Stomach (tissue), 9 donors: ENCODE data around the gene TEAD1. TPM values are rescaled to one million over a fixed set of nuclear protein-coding genes. Genes with fewer than 3 reads are reported as not detected.

ENCODE experiments used
- DNase-seq, 2 donors: peaks; one replicate each; pipeline versions ENCODE4 v3.0.0 to v3.0.0-alpha.2; 2013 to 2019
- H3K27ac ChIP-seq, 5 donors: fragments of 200-600 bp in 4 of 5; sonication (generic) in 4 of 5; one replicate each; pipeline ENCODE4 v1.5.1; 2013 to 2019; ENCODE audit warnings: mild to moderate bottlenecking in 1 of 5, moderate library complexity in 1 of 5
- H3K27me3 ChIP-seq, 3 donors: fragments of 200-600 bp; sonication (generic); one replicate each; pipeline ENCODE4 v1.5.1; 2017 to 2019; ENCODE audit warnings: mixed run types in 1 of 3
- H3K36me3 ChIP-seq, 4 donors: fragments of 200-600 bp; sonication (generic); 1 replicate in 3 of 4; 2 replicates in 1 of 4; pipeline ENCODE4 v1.5.1; 2016 to 2019
- H3K4me1 ChIP-seq, 4 donors: fragments of 200-600 bp; sonication (generic); one replicate each; pipeline ENCODE4 v1.5.1; 2016 to 2019
- H3K4me3 ChIP-seq, 4 donors: fragments of 200-600 bp; sonication (generic) in 3 of 4; one replicate each; pipeline ENCODE4 v1.5.1; 2016 to 2019; ENCODE audit warnings: mild to moderate bottlenecking in 1 of 4
- H3K9me3 ChIP-seq, 4 donors: fragments of 200-600 bp; sonication (generic); one replicate each; pipeline ENCODE4 v1.5.1; 2016 to 2019
- EP300 ChIP-seq: sonication (generic); formaldehyde crosslinking; IDR thresholded peaks from one replicate; pipeline ENCODE4 v1.6.1; 2017; ENCODE audit warnings: antibody characterized with exemption
- POLR2A ChIP-seq, 4 donors: fragments of 450-650 bp; IDR thresholded peaks; one replicate each; pipeline ENCODE4 v1.6.1; 2016; ENCODE audit warnings: antibody characterized with exemption in 4 of 4, control low read depth in 2 of 4, mild to moderate bottlenecking in 1 of 4, moderate library complexity in 1 of 4
- POLR2AphosphoS5 ChIP-seq, 3 donors: sonication (generic); formaldehyde crosslinking; IDR thresholded peaks; one replicate each; pipeline ENCODE4 v1.6.1; 2016; ENCODE audit warnings: antibody characterized with exemption in 3 of 3
- WGBS, 5 donors: extraction: QIAGEN DNeasy Blood & Tissue Kit in 3 of 5; methylation state at CpG; one replicate each; pipeline versions ENCODE4 v1.1.5 to v1.1.7; 2013 to 2018; 5-methylcytosine and 5-hydroxymethylcytosine counted together
- intact Hi-C: fragments of 100-400 bp; cut with DNase I; formaldehyde crosslinking; loops from one replicate; pipeline ENCODE4 v1.15.1; 2023; ENCODE audit warnings: low total_unique reads
- polyA plus RNA-seq, 3 donors: library from polyadenylated mRNA; stranded (reverse); fragments of 200-250 nt; gene quantifications; one replicate each; pipeline ENCODE4 v1.2.3, GENCODE V29; 2013
- total RNA-seq, 5 donors: library from RNA; depleted of rRNA; stranded (reverse); fragments of >200 nt; gene quantifications; one replicate each; pipeline versions ENCODE4 v1.1.0 to v1.2.3, GENCODE V29; 2014 to 2016
- TF ChIP-seq, protein P1 (sequence below), 7 experiments: fragments of 450-650 bp in 4 of 7; fragments of 200-600 bp in 3 of 7; sonication (generic) in 3 of 7; IDR thresholded peaks; one replicate each; pipeline ENCODE4 v1.5.1; 2016 to 2019; ENCODE audit warnings: antibody characterized with exemption in 7 of 7, control low read depth in 2 of 7, mild to moderate bottlenecking in 1 of 7
- donor health status: healthy with polysubstance abuse.
- donor health status: Bipolar disorder and iron deficiency.
- donor health status: healthy.

The TEAD1 gene
- total and polyA plus RNA-seq, 8 donors, result 4.9 to 133 (median 65.2) TPM

DNA sequence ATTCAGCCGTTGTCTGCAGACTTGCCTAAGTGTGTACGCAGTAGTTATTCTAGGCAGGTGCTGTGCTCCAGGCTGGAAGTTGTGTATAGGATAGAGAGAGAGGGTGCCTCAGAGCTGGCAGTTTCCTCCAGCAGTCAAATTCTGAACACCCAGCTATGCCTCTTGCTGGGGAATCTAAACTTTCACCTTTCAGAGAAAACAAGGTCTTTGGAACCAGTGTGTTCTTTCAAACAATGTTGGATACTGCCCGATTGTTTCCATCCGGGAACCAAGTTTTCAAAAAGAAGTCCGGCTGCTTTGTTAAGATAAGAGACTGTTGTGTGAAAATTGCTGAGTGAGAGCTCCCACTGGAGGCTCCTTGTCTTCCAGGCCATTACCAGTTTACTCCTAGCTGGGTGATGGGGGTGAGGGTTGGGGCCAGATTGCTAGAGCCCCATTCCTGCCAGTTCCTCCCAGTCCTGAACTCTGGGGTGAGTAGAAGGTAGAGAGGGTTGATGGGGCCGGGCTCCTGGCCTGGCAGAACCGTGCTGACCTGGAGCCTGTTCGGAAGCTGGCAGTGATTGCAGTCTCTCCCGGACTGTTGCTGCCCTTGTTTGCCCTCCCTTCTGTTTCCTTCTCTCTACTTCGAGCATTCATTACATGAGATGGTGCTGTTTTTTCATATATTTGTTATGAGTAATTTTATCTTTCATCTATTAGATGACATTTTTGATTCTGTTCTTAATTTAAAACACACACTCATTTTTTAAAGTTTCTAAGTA, 150.2 kb downstream of the TEAD1 start:
- Histone ChIP-seq H3K27ac (peak overlapping the region; percentile 67 to 92 (median 82)), H3K4me1 (peaks cover 15 to 66% (median 46%) of the 10 kb centered on the region in 4 donors), H3K4me3 (no peak overlapping the region), H3K9me3 (no peaks in the 10 kb centered on the region), H3K36me3 (no peaks in the 10 kb centered on the region), H3K27me3 (no peaks in the 10 kb centered on the region)
- WGBS, 5 donors, result 20 to 50% (median 25%) methylated on average over 10 of the region's 10 CpGs
- TF ChIP-seq, protein P1, sequence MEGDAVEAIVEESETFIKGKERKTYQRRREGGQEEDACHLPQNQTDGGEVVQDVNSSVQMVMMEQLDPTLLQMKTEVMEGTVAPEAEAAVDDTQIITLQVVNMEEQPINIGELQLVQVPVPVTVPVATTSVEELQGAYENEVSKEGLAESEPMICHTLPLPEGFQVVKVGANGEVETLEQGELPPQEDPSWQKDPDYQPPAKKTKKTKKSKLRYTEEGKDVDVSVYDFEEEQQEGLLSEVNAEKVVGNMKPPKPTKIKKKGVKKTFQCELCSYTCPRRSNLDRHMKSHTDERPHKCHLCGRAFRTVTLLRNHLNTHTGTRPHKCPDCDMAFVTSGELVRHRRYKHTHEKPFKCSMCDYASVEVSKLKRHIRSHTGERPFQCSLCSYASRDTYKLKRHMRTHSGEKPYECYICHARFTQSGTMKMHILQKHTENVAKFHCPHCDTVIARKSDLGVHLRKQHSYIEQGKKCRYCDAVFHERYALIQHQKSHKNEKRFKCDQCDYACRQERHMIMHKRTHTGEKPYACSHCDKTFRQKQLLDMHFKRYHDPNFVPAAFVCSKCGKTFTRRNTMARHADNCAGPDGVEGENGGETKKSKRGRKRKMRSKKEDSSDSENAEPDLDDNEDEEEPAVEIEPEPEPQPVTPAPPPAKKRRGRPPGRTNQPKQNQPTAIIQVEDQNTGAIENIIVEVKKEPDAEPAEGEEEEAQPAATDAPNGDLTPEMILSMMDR (IDR thresholded peaks at IDR 0.05), result peak in 1 of 7 experiments; percentile 29
- TF ChIP-seq POLR2AphosphoS5 (IDR thresholded peaks at IDR 0.05), result no peak
- intact Hi-C loops, result no loop called here
- peak; percentile 55 to 62 for DNase-seq

DNA sequence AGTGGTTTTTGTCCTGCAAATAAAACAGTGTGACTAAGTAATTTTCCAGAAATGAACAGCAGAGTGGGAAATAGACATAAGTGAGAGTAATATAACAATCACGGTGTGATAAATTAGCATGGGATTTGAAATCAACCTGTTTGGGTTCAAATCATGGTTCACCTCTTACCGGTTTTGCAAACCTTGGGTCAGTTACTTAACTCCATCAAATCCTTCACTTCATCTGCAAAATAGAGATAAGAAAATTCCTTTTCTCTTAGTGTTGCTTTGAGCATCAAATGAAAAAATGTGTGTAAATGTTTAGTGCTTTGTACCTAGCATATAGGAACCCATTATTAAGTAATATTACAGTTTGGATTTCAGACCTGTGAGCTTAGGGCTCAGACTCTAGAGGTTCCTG, 152.2 kb downstream of the TEAD1 start:
- H3K27me3 ChIP-seq, result no peaks in the 10 kb centered on the region
- H3K4me3 ChIP-seq, result no peak overlapping the region
- intact Hi-C loops, result no loop called here
- no peak for TF ChIP-seq EP300
- no peak for TF ChIP-seq POLR2AphosphoS5 (IDR thresholded peaks at IDR 0.05)
- no peak for TF ChIP-seq POLR2A (IDR thresholded peaks at IDR 0.05)
- TF ChIP-seq, protein P1 (IDR thresholded peaks at IDR 0.05), result no peak
- H3K9me3 ChIP-seq, result no peaks in the 10 kb centered on the region
- DNase-seq, result no peak
- H3K36me3 ChIP-seq, result no peaks in the 10 kb centered on the region
- 55 to 75% (median 64%) methylated on average over 2 of the region's 2 CpGs for WGBS, 5 donors
- peaks cover 22 to 84% (median 52%) of the 10 kb centered on the region in 4 donors for H3K4me1 ChIP-seq
- H3K27ac ChIP-seq, result peak overlapping the region in 2 of 5 donors; percentile 83 to 85

DNA sequence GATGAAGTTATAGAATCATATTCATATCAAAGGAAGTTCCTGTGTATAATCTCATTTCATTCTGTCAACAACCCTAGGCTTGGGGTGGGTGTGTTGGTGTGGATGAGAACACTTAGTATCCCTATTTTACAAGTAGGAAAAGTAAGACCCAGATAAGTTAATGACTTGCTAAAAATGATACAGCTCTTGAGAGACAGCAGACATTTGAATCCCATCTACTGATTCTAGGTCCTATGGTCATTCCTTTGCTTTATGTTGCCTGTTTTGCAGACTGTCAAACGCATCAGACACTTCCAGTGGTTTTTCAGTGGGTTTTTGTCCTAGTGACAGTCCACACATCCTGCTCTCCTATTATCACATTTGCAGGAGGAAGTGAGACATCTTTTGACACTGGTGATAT, 153.1 kb downstream of the TEAD1 start:
- Histone ChIP-seq H3K27me3 (no peaks in the 10 kb centered on the region), H3K9me3 (no peaks in the 10 kb centered on the region), H3K27ac (peak overlapping the region; percentile 73 to 85 (median 77)), H3K4me3 (peak overlapping the region in 3 of 4 donors; percentile 21 to 46 (median 31)), H3K36me3 (no peaks in the 10 kb centered on the region), H3K4me1 (peaks cover 22 to 90% (median 55%) of the 10 kb centered on the region in 4 donors)
- intact Hi-C loops, result no loop called here
- DNase-seq, result no peak
- 26 to 74% (median 33%) methylated on average over 1 of the region's 1 CpG for WGBS, 5 donors
- TF ChIP-seq POLR2AphosphoS5 (IDR thresholded peaks at IDR 0.05) (no peak), EP300 (no peak), POLR2A (IDR thresholded peaks at IDR 0.05) (no peak)
- TF ChIP-seq, protein P1 (IDR thresholded peaks at IDR 0.05), result no peak

DNA sequence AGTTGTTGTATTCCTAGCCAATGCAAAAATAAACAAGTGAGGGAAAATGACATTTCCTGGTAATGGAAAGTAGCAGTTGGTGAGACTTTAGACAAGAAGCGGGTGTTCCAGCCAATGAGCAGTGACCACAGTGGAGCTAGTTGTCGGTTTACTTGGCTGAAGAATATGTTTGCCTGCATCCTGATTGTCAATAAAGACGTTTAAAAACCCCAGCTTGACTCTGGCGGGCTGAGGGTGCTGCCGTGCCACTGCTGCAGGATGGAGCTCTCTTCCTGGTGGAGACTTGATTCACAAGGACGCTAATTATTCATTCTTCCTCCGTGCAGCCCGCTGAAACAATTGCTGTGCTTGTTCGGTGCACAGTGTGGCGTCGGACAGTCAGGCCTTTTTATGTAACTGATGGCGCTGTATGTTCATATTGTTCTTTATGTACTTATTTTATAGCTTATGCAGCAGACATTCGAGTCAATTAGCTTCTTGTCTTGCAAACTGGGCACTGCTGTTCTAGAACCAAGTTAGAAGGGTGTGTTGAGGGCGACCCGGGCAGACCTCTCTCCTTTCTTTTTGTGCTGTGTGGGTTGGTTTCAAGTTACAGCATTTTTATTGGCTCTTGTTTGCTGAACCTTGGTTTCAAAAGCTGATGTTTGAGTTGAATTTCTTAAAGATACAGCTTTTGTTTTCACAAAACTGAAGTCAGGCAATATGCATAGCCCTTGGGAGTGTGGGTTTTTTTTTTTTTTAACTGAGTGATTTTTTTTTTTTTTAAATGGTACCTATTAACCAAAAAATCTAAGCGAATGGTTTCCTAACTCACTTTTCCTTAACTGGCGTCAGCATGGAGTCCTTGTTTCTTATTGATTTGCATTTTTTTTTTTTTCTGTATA, 153.9 kb downstream of the TEAD1 start:
- no peaks in the 10 kb centered on the region for H3K9me3 ChIP-seq
- no peaks in the 10 kb centered on the region for H3K27me3 ChIP-seq
- peak; percentile 56 to 90 for DNase-seq
- peak overlapping the region; percentile 73 to 85 (median 77) for H3K27ac ChIP-seq
- TF ChIP-seq EP300, result no peak
- peak in 1 of 3 donors; percentile 4 for TF ChIP-seq POLR2AphosphoS5 (IDR thresholded peaks at IDR 0.05)
- no peaks in the 10 kb centered on the region for H3K36me3 ChIP-seq
- WGBS, 5 donors, result 2 to 18% (median 5%) methylated on average over 17 of the region's 17 CpGs
- H3K4me1 ChIP-seq, result peaks cover 22 to 90% (median 55%) of the 10 kb centered on the region in 4 donors
- intact Hi-C loops, result no loop called here
- peak overlapping the region; percentile 21 to 46 (median 31) for H3K4me3 ChIP-seq
